GM12874 (cell line): ENCODE results near the gene PSME3IP1.

Source experiments
- TF ChIP-seq, protein P1 (sequence below): IDR thresholded peaks from 2 replicates; pipeline ENCODE4 v1.5.1; 2011; ENCODE audit warnings: low read depth, mild to moderate bottlenecking, control low read depth, low read length, moderate library complexity; ENCODE audit not compliant: insufficient read depth

Gene PSME3IP1

DNA sequence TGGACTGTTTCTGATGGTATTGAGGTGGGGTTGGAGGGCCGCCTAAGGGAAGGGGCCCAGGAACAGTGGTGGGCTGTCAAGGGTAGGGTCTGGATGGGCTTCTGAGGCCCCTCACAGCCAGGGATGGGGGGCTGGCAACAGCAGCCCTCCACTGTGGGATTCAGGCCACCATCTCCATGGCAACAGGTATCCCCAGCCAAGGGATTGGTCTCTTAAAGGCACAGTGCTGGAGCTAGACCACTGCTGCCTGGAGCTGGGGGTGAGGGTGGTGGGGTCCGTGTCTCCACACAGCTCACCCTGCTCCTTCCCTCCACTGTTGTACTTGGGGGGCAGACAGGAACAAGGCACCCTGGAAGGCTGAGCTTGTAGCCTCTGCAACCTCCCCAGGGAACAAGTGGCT, 41.8 kb downstream of the PSME3IP1 start:
- TF ChIP-seq, protein P1, sequence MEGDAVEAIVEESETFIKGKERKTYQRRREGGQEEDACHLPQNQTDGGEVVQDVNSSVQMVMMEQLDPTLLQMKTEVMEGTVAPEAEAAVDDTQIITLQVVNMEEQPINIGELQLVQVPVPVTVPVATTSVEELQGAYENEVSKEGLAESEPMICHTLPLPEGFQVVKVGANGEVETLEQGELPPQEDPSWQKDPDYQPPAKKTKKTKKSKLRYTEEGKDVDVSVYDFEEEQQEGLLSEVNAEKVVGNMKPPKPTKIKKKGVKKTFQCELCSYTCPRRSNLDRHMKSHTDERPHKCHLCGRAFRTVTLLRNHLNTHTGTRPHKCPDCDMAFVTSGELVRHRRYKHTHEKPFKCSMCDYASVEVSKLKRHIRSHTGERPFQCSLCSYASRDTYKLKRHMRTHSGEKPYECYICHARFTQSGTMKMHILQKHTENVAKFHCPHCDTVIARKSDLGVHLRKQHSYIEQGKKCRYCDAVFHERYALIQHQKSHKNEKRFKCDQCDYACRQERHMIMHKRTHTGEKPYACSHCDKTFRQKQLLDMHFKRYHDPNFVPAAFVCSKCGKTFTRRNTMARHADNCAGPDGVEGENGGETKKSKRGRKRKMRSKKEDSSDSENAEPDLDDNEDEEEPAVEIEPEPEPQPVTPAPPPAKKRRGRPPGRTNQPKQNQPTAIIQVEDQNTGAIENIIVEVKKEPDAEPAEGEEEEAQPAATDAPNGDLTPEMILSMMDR: no peak

- TF ChIP-seq, protein P1: no peak
Measured at GRCh38 chr16:57143149-57143921, 42.5 kb downstream of the PSME3IP1 start.

GRCh38 chr16:57141822-57142631, 43.8 kb downstream of the PSME3IP1 start:
- TF ChIP-seq, protein P1: no peak

- TF ChIP-seq, protein P1: no peak
Measured at GRCh38 chr16:57140931-57141668, 44.7 kb downstream of the PSME3IP1 start.

DNA sequence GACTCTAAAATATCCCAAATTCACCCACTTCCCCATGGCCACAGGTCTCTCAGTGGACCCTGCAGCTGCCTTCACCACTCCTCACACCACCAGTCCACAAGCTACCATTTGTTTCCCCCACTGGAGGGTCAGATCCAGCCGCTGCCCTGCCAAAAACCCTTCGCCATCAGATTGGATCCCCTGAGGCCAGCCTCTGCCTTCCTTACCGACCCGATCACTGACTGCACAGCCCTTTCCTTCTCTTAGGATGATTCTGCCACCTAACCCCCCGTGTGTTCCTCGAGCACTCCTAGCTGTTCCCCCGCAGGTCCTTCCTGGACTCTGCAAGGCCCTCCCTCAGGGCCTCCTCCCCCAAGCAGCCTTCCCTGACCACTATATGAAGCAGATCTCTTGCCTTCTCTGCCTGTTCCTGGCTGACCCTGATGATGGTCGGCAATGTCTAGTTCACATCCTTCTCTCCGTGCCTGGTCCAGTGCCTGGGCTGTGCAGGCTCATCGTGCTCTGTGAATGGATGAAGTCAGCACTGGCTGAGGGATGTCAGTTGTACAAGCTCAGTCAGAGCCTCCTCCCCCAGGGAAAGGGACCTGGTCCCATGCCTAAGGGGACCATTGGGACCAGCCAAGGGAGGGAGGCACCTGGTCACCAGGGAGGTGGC, 47.4 kb downstream of the PSME3IP1 start:
- TF ChIP-seq, protein P1: no peak

GRCh38 chr16:57137566-57138273, 48.1 kb downstream of the PSME3IP1 start:
- TF ChIP-seq, protein P1: no peak
